K562 (cell line): ENCODE measurements around the gene ZNF853.

ENCODE experiments used
- CTCF ChIP-seq, 3 experiments: IDR thresholded peaks in 2 of 3; conservative IDR thresholded peaks in 1 of 3; 2 replicates each; pipeline ENCODE4 v1.5.1; 2011 to 2012; ENCODE audit warnings: low read length in 3 of 3, mild to moderate bottlenecking in 3 of 3, control low read depth in 2 of 3, improper control_type of control experiment in 1 of 3, inconsistent platforms in 1 of 3, low read depth in 1 of 3, mixed read lengths in 1 of 3, moderate library complexity in 1 of 3; ENCODE audit not compliant: insufficient read depth in 2 of 3
- EZH2 ChIP-seq: IDR thresholded peaks from 2 replicates; pipeline ENCODE4 v1.6.1; 2012; ENCODE audit warnings: low read depth, mild to moderate bottlenecking, inconsistent platforms, low read length, borderline replicate concordance
- LARP7 ChIP-seq: fragments of 450-650 bp; IDR thresholded peaks from 2 replicates; pipeline ENCODE4 v1.6.1; 2016
- POLR2A ChIP-seq: fragments of 450-650 bp; conservative IDR thresholded peaks from 2 replicates; pipeline ENCODE4 v1.6.1; 2016
- RAD21 ChIP-seq, 2 experiments: fragments of 250-450 bp in 1 of 2; fragments of 450-650 bp in 1 of 2; sonication (Bioruptor Pico) in 1 of 2; formaldehyde crosslinking in 1 of 2; IDR thresholded peaks in 1 of 2; conservative IDR thresholded peaks in 1 of 2; 2 replicates each; pipeline versions ENCODE4 v1.4.0 to v1.8.0; 2020 to 2022; ENCODE audit warnings: mild to moderate bottlenecking in 2 of 2, moderate library complexity in 1 of 2
- RFX7 ChIP-seq: fragments of 250-450 bp; sonication (Bioruptor Pico); IDR thresholded peaks from 2 replicates; pipeline ENCODE4 v1.5.1; 2021; ENCODE audit warnings: mild to moderate bottlenecking
- SAP30 ChIP-seq: fragments of 200-600 bp; sonication (generic); IDR thresholded peaks from 2 replicates; pipeline ENCODE4 v1.6.1; 2012; ENCODE audit warnings: borderline replicate concordance, low read depth, mild to moderate bottlenecking, moderate library complexity, low read length, control low read depth, inconsistent platforms; ENCODE audit not compliant: insufficient read depth, poor library complexity, severe bottlenecking
- SP1 ChIP-seq: sonication (generic); formaldehyde crosslinking; IDR thresholded peaks from 2 replicates; pipeline ENCODE4 v1.8.1; 2022; ENCODE audit warnings: mild to moderate bottlenecking, missing genetic modification reagents
- SUPT5H ChIP-seq: fragments of 450-650 bp; IDR thresholded peaks from 2 replicates; pipeline ENCODE4 v1.6.1; 2016
- TSHZ1 ChIP-seq: fragments of 250-450 bp; sonication (Bioruptor Pico); IDR thresholded peaks from 2 replicates; pipeline ENCODE4 v1.4.0; 2020; ENCODE audit warnings: mild to moderate bottlenecking, moderate library complexity
- TF ChIP-seq, protein P1 (sequence below), 2 experiments: fragments of 250-450 bp in 1 of 2; fragments of 450-650 bp in 1 of 2; sonication (Bioruptor Pico) in 1 of 2; IDR thresholded peaks; 2 replicates each; pipeline versions ENCODE4 v1.6.1 to v1.8.0; 2016 to 2021; ENCODE audit warnings: mild to moderate bottlenecking in 2 of 2, moderate library complexity in 2 of 2, missing compliant biosample characterization in 1 of 2, missing genetic modification characterization in 1 of 2
- TF ChIP-seq, protein P2 (sequence below), 2 experiments: fragments of 450-650 bp; formaldehyde crosslinking in 1 of 2; IDR thresholded peaks; 2 replicates each; pipeline versions ENCODE4 v1.4.0 to v1.6.1; 2014 to 2020; ENCODE audit warnings: mild to moderate bottlenecking in 2 of 2, borderline replicate concordance in 1 of 2, low read depth in 1 of 2
- TF ChIP-seq, protein P3 (sequence below): sonication (generic); formaldehyde crosslinking; IDR thresholded peaks from 2 replicates; pipeline ENCODE4 v1.8.1; 2023; ENCODE audit warnings: mild to moderate bottlenecking, missing genetic modification reagents
- TF ChIP-seq, protein P4 (sequence below): fragments of 250-450 bp; sonication (Bioruptor Pico); IDR thresholded peaks from 2 replicates; pipeline ENCODE4 v1.4.0; 2020; ENCODE audit warnings: mild to moderate bottlenecking, moderate library complexity

GRCh38 chr7:6651851-6652445 is 36.5 kb downstream of the ZNF853 start:
- TF ChIP-seq RFX7 (CRISPR knock-in tag) (no peak), LARP7 (no peak), EZH2 (no peak), SP1 (no peak), TSHZ1 (CRISPR knock-in tag) (no peak), SAP30 (no peak), CTCF (IDR thresholded peaks at IDR 0.05 in 2 of 3, conservative IDR thresholded peaks at IDR 0.05 in 1 of 3; ENCODE audit: insufficient read depth in 2 of 3, low read depth in 1 of 3, low read length in 3 of 3) (no peak), RAD21 (CRISPR knock-in tag; conservative IDR thresholded peaks at IDR 0.05 in 1 of 2, IDR thresholded peaks at IDR 0.05 in 1 of 2) (no peak), SUPT5H (no peak), POLR2A (no peak)
- TF ChIP-seq, protein P1, sequence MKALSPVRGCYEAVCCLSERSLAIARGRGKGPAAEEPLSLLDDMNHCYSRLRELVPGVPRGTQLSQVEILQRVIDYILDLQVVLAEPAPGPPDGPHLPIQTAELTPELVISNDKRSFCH (CRISPR knock-in tag; IDR thresholded peaks at IDR 0.05) = no peak
- TF ChIP-seq, protein P1 (tag; IDR thresholded peaks at IDR 0.05) = no peak
- TF ChIP-seq, protein P2, sequence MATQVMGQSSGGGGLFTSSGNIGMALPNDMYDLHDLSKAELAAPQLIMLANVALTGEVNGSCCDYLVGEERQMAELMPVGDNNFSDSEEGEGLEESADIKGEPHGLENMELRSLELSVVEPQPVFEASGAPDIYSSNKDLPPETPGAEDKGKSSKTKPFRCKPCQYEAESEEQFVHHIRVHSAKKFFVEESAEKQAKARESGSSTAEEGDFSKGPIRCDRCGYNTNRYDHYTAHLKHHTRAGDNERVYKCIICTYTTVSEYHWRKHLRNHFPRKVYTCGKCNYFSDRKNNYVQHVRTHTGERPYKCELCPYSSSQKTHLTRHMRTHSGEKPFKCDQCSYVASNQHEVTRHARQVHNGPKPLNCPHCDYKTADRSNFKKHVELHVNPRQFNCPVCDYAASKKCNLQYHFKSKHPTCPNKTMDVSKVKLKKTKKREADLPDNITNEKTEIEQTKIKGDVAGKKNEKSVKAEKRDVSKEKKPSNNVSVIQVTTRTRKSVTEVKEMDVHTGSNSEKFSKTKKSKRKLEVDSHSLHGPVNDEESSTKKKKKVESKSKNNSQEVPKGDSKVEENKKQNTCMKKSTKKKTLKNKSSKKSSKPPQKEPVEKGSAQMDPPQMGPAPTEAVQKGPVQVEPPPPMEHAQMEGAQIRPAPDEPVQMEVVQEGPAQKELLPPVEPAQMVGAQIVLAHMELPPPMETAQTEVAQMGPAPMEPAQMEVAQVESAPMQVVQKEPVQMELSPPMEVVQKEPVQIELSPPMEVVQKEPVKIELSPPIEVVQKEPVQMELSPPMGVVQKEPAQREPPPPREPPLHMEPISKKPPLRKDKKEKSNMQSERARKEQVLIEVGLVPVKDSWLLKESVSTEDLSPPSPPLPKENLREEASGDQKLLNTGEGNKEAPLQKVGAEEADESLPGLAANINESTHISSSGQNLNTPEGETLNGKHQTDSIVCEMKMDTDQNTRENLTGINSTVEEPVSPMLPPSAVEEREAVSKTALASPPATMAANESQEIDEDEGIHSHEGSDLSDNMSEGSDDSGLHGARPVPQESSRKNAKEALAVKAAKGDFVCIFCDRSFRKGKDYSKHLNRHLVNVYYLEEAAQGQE (IDR thresholded peaks at IDR 0.05; ENCODE audit: borderline replicate concordance) = no peak
- TF ChIP-seq, protein P2 (CRISPR knock-in tag; IDR thresholded peaks at IDR 0.05; ENCODE audit: low read depth) = no peak
- TF ChIP-seq, protein P3, sequence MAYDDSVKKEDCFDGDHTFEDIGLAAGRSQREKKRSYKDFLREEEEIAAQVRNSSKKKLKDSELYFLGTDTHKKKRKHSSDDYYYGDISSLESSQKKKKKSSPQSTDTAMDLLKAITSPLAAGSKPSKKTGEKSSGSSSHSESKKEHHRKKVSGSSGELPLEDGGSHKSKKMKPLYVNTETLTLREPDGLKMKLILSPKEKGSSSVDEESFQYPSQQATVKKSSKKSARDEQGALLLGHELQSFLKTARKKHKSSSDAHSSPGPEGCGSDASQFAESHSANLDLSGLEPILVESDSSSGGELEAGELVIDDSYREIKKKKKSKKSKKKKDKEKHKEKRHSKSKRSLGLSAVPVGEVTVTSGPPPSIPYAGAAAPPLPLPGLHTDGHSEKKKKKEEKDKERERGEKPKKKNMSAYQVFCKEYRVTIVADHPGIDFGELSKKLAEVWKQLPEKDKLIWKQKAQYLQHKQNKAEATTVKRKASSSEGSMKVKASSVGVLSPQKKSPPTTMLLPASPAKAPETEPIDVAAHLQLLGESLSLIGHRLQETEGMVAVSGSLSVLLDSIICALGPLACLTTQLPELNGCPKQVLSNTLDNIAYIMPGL = no peak
- TF ChIP-seq, protein P4, sequence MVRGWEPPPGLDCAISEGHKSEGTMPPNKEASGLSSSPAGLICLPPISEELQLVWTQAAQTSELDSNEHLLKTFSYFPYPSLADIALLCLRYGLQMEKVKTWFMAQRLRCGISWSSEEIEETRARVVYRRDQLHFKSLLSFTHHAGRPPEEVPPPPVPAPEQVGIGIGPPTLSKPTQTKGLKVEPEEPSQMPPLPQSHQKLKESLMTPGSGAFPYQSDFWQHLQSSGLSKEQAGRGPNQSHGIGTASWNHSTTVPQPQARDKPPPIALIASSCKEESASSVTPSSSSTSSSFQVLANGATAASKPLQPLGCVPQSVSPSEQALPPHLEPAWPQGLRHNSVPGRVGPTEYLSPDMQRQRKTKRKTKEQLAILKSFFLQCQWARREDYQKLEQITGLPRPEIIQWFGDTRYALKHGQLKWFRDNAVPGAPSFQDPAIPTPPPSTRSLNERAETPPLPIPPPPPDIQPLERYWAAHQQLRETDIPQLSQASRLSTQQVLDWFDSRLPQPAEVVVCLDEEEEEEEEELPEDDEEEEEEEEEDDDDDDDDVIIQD (CRISPR knock-in tag) = no peak
